ENCODE results near the gene PINLYP.

DNA sequence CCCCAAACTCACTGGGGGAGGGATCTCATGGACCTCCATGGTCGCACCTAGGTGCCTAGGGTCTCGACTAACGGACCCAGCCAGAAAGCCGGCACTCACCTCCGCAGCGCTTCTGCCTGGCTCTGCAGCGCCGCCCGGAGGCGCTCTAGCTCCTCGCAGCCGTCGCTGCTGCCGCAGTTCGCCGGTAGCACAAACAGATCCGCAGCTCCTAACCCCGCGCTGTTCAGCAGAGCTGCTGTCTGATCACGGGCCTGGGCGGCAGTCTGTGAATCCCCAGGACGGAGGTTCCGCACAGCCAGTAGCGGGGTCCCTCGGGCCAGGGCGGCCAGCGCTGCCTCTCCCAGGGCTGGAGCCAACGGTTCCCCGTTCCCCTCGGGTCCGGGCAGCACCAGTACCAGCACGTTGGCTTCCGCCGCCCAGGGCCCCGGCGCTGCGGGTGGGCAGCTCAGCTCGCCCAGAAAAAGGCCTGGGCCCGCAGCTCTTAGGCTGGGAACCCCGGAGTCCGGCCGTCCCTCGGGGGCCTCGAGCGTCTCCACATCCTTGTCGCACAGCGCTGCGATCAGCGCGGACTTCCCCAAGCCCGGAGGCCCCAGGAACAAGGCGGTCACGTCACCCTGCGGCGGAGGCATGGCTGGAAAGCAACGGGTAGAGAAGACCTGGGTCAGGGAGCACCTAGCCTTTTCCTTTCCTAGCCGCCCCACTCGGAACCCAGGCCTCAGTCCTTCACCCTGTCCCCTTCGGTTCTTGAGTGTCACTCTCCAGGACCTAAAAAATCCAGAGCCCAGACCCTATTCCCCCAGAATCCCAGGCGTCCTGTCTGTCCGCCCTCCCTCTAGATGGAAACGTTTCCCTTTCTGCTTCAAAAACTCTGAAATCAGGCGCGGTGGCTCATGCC lies 19.4 kb downstream of the PINLYP start:
- no peak; the same call in 1 of the 2 replicates for TF ChIP-seq TAF1 (IDR thresholded peaks at IDR 0.05; ENCODE audit: borderline replicate concordance, insufficient read depth, low read length)
- TF ChIP-seq POLR2AphosphoS5 (IDR thresholded peaks at IDR 0.05; ENCODE audit: low read depth, low read length) = no peak
- TF ChIP-seq, protein P1, sequence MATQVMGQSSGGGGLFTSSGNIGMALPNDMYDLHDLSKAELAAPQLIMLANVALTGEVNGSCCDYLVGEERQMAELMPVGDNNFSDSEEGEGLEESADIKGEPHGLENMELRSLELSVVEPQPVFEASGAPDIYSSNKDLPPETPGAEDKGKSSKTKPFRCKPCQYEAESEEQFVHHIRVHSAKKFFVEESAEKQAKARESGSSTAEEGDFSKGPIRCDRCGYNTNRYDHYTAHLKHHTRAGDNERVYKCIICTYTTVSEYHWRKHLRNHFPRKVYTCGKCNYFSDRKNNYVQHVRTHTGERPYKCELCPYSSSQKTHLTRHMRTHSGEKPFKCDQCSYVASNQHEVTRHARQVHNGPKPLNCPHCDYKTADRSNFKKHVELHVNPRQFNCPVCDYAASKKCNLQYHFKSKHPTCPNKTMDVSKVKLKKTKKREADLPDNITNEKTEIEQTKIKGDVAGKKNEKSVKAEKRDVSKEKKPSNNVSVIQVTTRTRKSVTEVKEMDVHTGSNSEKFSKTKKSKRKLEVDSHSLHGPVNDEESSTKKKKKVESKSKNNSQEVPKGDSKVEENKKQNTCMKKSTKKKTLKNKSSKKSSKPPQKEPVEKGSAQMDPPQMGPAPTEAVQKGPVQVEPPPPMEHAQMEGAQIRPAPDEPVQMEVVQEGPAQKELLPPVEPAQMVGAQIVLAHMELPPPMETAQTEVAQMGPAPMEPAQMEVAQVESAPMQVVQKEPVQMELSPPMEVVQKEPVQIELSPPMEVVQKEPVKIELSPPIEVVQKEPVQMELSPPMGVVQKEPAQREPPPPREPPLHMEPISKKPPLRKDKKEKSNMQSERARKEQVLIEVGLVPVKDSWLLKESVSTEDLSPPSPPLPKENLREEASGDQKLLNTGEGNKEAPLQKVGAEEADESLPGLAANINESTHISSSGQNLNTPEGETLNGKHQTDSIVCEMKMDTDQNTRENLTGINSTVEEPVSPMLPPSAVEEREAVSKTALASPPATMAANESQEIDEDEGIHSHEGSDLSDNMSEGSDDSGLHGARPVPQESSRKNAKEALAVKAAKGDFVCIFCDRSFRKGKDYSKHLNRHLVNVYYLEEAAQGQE (IDR thresholded peaks at IDR 0.05; ENCODE audit: insufficient read depth in 1 of 2, low read depth in 2 of 2, low read length in 2 of 2) = no peak
- TF ChIP-seq FOXP2 (optimal IDR thresholded peaks at IDR 0.05; ENCODE audit: borderline replicate concordance, extremely low read depth, extremely low read length, insufficient read depth) = peak; percentile 44
- no peak; the same call in 1 of the 2 replicates for TF ChIP-seq SIN3A (IDR thresholded peaks at IDR 0.05; ENCODE audit: borderline replicate concordance, insufficient read depth, low read length)
